SK-N-MC (cell line): ENCODE results near the gene FTCD.

Source experiments
- EZH2 ChIP-seq: fragments of 200-600 bp; sonication (generic); IDR thresholded peaks from one replicate; pipeline ENCODE4 v1.6.1; 2017; ENCODE audit warnings: antibody characterized with exemption
- FOXP2 ChIP-seq: optimal IDR thresholded peaks from 2 replicates; pipeline ENCODE3; 2011; ENCODE audit warnings: mild to moderate bottlenecking, moderate library complexity; ENCODE audit not compliant: insufficient read depth; ENCODE audit errors: extremely low read length, control extremely low read depth
- POLR2AphosphoS5 ChIP-seq: IDR thresholded peaks from 2 replicates; pipeline ENCODE4 v1.6.1; 2012; ENCODE audit warnings: mild to moderate bottlenecking, low read depth, low read length, borderline replicate concordance

DNA sequence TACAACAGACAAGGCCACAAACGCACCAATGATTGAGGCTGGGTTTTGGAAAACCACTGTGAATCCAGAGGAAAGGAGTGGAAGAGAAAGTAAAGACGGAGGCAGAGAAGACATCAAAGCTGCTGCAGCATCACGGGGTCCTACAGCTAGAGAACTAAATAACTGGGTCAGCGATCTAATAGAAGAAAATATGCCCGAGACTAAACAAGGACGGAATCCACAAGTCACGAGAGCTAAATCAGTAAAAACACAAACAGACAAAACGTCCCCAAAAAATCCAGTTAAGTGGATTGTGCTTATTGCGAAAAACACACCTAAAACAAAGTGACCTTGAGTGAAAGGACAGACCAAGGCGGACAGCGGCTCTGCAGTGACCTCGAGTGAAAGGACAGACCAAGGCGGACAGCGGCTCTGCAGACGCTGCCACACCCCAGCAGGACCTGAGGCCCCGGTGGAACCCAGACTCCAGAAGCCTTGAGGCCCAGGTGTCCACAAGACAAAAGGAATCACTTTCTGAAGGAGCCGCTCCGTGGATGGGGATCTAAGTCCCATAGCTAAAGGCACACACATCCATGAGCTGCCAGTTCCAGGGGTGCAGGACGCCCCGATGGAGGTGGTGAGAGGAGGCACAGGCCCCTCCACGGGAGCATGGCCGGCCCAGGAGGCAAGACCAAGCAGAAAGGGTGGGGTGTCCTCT, 6.0 kb downstream of the FTCD start:
- no peak for TF ChIP-seq EZH2
- no peak for TF ChIP-seq POLR2AphosphoS5
- no peak for TF ChIP-seq FOXP2
